Tibial nerve (tissue), 3 donors: ENCODE data around the gene SNX19.

Source experiments
- POLR2A ChIP-seq, 2 donors: fragments of 450-650 bp; IDR thresholded peaks; one replicate each; pipeline ENCODE4 v1.6.1; 2017; ENCODE audit warnings: antibody characterized with exemption in 2 of 2, mild to moderate bottlenecking in 2 of 2, moderate library complexity in 2 of 2
- TF ChIP-seq, protein P1 (sequence below), 5 experiments: fragments of 200-600 bp in 3 of 5; fragments of 450-650 bp in 2 of 5; sonication (generic) in 3 of 5; IDR thresholded peaks; one replicate each; pipeline ENCODE4 v1.5.1; 2016 to 2019; ENCODE audit warnings: antibody characterized with exemption in 5 of 5, mild to moderate bottlenecking in 3 of 5, moderate library complexity in 2 of 5

GRCh38 chr11:130832566-130833425 is 83.5 kb downstream of the SNX19 start:
- TF ChIP-seq, protein P1, sequence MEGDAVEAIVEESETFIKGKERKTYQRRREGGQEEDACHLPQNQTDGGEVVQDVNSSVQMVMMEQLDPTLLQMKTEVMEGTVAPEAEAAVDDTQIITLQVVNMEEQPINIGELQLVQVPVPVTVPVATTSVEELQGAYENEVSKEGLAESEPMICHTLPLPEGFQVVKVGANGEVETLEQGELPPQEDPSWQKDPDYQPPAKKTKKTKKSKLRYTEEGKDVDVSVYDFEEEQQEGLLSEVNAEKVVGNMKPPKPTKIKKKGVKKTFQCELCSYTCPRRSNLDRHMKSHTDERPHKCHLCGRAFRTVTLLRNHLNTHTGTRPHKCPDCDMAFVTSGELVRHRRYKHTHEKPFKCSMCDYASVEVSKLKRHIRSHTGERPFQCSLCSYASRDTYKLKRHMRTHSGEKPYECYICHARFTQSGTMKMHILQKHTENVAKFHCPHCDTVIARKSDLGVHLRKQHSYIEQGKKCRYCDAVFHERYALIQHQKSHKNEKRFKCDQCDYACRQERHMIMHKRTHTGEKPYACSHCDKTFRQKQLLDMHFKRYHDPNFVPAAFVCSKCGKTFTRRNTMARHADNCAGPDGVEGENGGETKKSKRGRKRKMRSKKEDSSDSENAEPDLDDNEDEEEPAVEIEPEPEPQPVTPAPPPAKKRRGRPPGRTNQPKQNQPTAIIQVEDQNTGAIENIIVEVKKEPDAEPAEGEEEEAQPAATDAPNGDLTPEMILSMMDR (IDR thresholded peaks at IDR 0.05), result no peak
- no peak for TF ChIP-seq POLR2A (IDR thresholded peaks at IDR 0.05)
